ENCODE results near the gene PTBP3.

GRCh38 chr9:112274600-112274999 is 58.8 kb downstream of the PTBP3 start:
- TF ChIP-seq CTCF (IDR thresholded peaks at IDR 0.05 in 4 of 5, conservative IDR thresholded peaks at IDR 0.05 in 1 of 5) (no peak), POLR2A (IDR thresholded peaks at IDR 0.05) (no peak)

Data from gastrocnemius medialis (tissue), 4 donors.